Mesenchymal stem cell (in vitro differentiated cells and primary cell): ENCODE measurements around the gene UGP2.

Experiments
- DNase-seq: peaks from one replicate; pipeline ENCODE4 v3.0.0-alpha.2; 2013
- H2AFZ ChIP-seq: one replicate; pipeline ENCODE4 v1.6.1; 2013; ENCODE audit warnings: low read depth, mild to moderate bottlenecking, control low read depth, inconsistent platforms, low read length, moderate library complexity
- H2AK5ac ChIP-seq: 2 replicates; pipeline ENCODE4 v1.6.1; 2013; ENCODE audit warnings: low read length, moderate library complexity, mild to moderate bottlenecking, inconsistent platforms; ENCODE audit not compliant: severe bottlenecking
- H2BK120ac ChIP-seq: one replicate; pipeline ENCODE4 v1.6.1; 2013; ENCODE audit warnings: low read depth, mild to moderate bottlenecking, inconsistent platforms, low read length, moderate library complexity
- H2BK12ac ChIP-seq, 2 experiments: one replicate each; pipeline ENCODE4 v1.6.1; 2013; ENCODE audit warnings: inconsistent platforms in 2 of 2, low read length in 2 of 2, mild to moderate bottlenecking in 2 of 2, moderate library complexity in 2 of 2, control low read depth in 1 of 2
- H2BK15ac ChIP-seq: one replicate; pipeline ENCODE4 v1.6.1; 2013; ENCODE audit warnings: mild to moderate bottlenecking, low read depth, inconsistent platforms; ENCODE audit not compliant: poor library complexity, severe bottlenecking
- H2BK5ac ChIP-seq: 2 replicates; pipeline ENCODE4 v1.6.1; 2013; ENCODE audit warnings: low read depth, mild to moderate bottlenecking, low read length, control low read depth, inconsistent platforms; ENCODE audit not compliant: poor library complexity, severe bottlenecking
- H3K14ac ChIP-seq, 2 experiments: one replicate each; pipeline ENCODE4 v1.6.1; 2013; ENCODE audit warnings: inconsistent platforms in 2 of 2, low read length in 2 of 2, control low read depth in 1 of 2, mild to moderate bottlenecking in 1 of 2, moderate library complexity in 1 of 2
- H3K18ac ChIP-seq, 2 experiments: one replicate each; pipeline ENCODE4 v1.6.1; 2013; ENCODE audit warnings: inconsistent platforms in 2 of 2, low read length in 2 of 2, control low read depth in 1 of 2, low read depth in 1 of 2, mild to moderate bottlenecking in 1 of 2
- H3K23ac ChIP-seq, 2 experiments: one replicate each; pipeline ENCODE4 v1.6.1; 2013; ENCODE audit warnings: inconsistent platforms in 2 of 2, low read length in 2 of 2, mild to moderate bottlenecking in 2 of 2, moderate library complexity in 2 of 2, control low read depth in 1 of 2
- H3K27ac ChIP-seq: 2 replicates; pipeline ENCODE4 v1.5.1; 2013; ENCODE audit warnings: mild to moderate bottlenecking, moderate library complexity, low read length, control low read depth, inconsistent platforms; ENCODE audit not compliant: poor library complexity, severe bottlenecking
- H3K27me3 ChIP-seq, 2 experiments: 2 replicates each; pipeline versions ENCODE4 v1.6.1 to v1.7.0; 2013; ENCODE audit warnings: low read length in 2 of 2, mild to moderate bottlenecking in 2 of 2, moderate library complexity in 2 of 2, control low read depth in 1 of 2, inconsistent platforms in 1 of 2; ENCODE audit not compliant: control insufficient read depth in 1 of 2, insufficient read depth in 1 of 2
- H3K36me3 ChIP-seq, 2 experiments: 2 replicates each; pipeline versions ENCODE4 v1.6.1 to v1.7.0; 2013; ENCODE audit warnings: low read length in 2 of 2, control low read depth in 1 of 2, inconsistent platforms in 1 of 2, low read depth in 1 of 2, mild to moderate bottlenecking in 1 of 2; ENCODE audit not compliant: insufficient read depth in 2 of 2, control insufficient read depth in 1 of 2
- H3K4ac ChIP-seq, 2 experiments: one replicate each; pipeline ENCODE4 v1.6.1; 2013; ENCODE audit warnings: inconsistent platforms in 2 of 2, low read length in 2 of 2, mild to moderate bottlenecking in 2 of 2, moderate library complexity in 2 of 2, control low read depth in 1 of 2, low read depth in 1 of 2
- H3K4me1 ChIP-seq: 2 replicates; pipeline ENCODE4 v1.6.1; 2013; ENCODE audit warnings: low read depth, low read length, control low read depth; ENCODE audit not compliant: control insufficient read depth, insufficient read depth
- H3K4me2 ChIP-seq: 2 replicates; pipeline ENCODE4 v1.6.1; 2013; ENCODE audit warnings: low read length, mild to moderate bottlenecking, inconsistent platforms; ENCODE audit not compliant: poor library complexity, severe bottlenecking
- H3K4me3 ChIP-seq, 2 experiments: 2 replicates each; pipeline versions ENCODE4 v1.5.1 to v1.7.0; 2013; ENCODE audit warnings: low read length in 2 of 2, mild to moderate bottlenecking in 2 of 2, control low read depth in 1 of 2, low read depth in 1 of 2; ENCODE audit not compliant: insufficient read depth in 1 of 2
- H3K79me1 ChIP-seq: replicated peaks from 2 replicates; pipeline ENCODE4 v1.6.1; 2013; ENCODE audit warnings: mild to moderate bottlenecking, control low read depth, low read length, inconsistent platforms; ENCODE audit not compliant: poor library complexity, severe bottlenecking
- H3K9ac ChIP-seq: 2 replicates; pipeline ENCODE4 v1.7.0; 2013; ENCODE audit warnings: mild to moderate bottlenecking, low read length, moderate library complexity
- H3K9me3 ChIP-seq: 2 replicates; pipeline ENCODE4 v1.7.0; 2013; ENCODE audit warnings: mild to moderate bottlenecking, low read length; ENCODE audit not compliant: control insufficient read depth
- H4K8ac ChIP-seq: one replicate; pipeline ENCODE4 v1.6.1; 2013; ENCODE audit warnings: inconsistent platforms, mild to moderate bottlenecking, low read length, moderate library complexity
- H4K91ac ChIP-seq: one replicate; pipeline ENCODE4 v1.6.1; 2013; ENCODE audit warnings: mild to moderate bottlenecking, low read length, inconsistent platforms
- WGBS: methylation state at CpG from one replicate; pipeline ENCODE4 v1.1.7; 2013; ENCODE audit warnings: mixed read lengths; 5-methylcytosine and 5-hydroxymethylcytosine counted together

The UGP2 gene

DNA sequence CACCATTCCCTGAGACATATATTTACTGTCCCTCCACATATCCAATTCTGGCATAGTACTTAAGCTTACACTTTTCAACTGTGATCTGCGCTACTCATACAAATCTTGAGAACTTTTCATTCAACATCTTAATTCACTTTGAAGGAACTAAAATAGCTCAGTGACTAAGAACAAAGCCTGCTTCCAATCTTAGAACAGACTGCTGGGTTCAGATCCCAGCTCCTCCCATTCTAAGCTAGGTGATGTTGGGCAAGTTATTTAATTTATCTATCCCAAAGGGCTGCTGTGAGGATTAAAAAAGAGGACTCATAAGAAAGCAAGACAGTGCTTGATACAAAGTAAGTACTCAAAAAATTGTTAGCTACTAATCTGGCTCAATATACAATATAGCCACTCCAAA, 57.9 kb downstream of the UGP2 start:
- peaks cover 12% of the 10 kb centered on the region for H3K79me1 ChIP-seq
- H3K4me3 ChIP-seq, result no peak overlapping the region
- no peak overlapping the region for H3K4ac ChIP-seq
- H3K23ac ChIP-seq, result no peak overlapping the region
- DNase-seq, result no peak
- WGBS, result 100% methylated on average over 1 of the region's 1 CpG
- H3K9ac ChIP-seq, result no peak overlapping the region
- no peaks in the 10 kb centered on the region for H3K27me3 ChIP-seq
- no peak overlapping the region for H2BK120ac ChIP-seq
- H3K9me3 ChIP-seq, result peaks cover 40% of the 10 kb centered on the region
- H3K14ac ChIP-seq, result no peak overlapping the region
- H2BK15ac ChIP-seq, result no peak overlapping the region
- H4K8ac ChIP-seq, result no peak overlapping the region
- no peak overlapping the region for H2AFZ ChIP-seq
- no peaks in the 10 kb centered on the region for H3K4me1 ChIP-seq
- H2AK5ac ChIP-seq, result no peak overlapping the region
- no peak overlapping the region for H3K27ac ChIP-seq
- H3K4me2 ChIP-seq, result no peak overlapping the region
- H4K91ac ChIP-seq, result no peak overlapping the region
- no peak overlapping the region for H3K18ac ChIP-seq
- H2BK12ac ChIP-seq, result no peak overlapping the region
- H2BK5ac ChIP-seq, result no peak overlapping the region
- H3K36me3 ChIP-seq, result peaks cover 19 to 89% of the 10 kb centered on the region in 2 experiments

DNA sequence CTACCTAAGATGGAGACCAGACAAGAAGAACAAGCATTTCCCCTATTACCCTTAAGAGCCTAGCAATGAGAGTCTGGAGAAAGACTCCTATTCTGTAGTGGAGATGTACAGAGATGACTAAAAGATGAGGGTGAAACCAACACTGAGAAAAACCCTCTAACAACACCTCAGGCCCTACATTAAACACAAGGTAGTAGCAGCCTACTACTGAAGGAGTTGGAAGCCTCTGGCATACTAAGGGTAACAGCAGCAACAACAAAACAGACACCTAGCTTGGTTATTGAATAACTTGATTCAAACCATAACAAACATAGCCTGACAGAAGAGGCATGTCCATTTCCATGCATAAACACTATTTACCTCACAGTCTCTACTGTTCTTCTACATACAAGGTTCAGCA, 60.5 kb downstream of the UGP2 start:
- H2BK5ac ChIP-seq, result no peak overlapping the region
- H3K18ac ChIP-seq, result no peak overlapping the region
- no peak overlapping the region for H3K4ac ChIP-seq
- peaks cover 61% of the 10 kb centered on the region for H3K9me3 ChIP-seq
- H3K4me3 ChIP-seq, result peak overlapping the region in 1 of 2 experiments; percentile 8
- no peak overlapping the region for H2BK120ac ChIP-seq
- no peak overlapping the region for H3K23ac ChIP-seq
- no peak overlapping the region for H3K27ac ChIP-seq
- H2AK5ac ChIP-seq, result no peak overlapping the region
- no peak overlapping the region for H3K4me2 ChIP-seq
- H2AFZ ChIP-seq, result no peak overlapping the region
- no peak overlapping the region for H3K9ac ChIP-seq
- H2BK15ac ChIP-seq, result no peak overlapping the region
- DNase-seq, result no peak
- no peak overlapping the region for H4K91ac ChIP-seq
- H3K27me3 ChIP-seq, result no peaks in the 10 kb centered on the region
- H3K4me1 ChIP-seq, result no peaks in the 10 kb centered on the region
- peaks cover 12% of the 10 kb centered on the region for H3K79me1 ChIP-seq
- no peak overlapping the region for H3K14ac ChIP-seq
- peaks cover 19 to 83% of the 10 kb centered on the region in 2 experiments for H3K36me3 ChIP-seq
- no peak overlapping the region for H2BK12ac ChIP-seq
- H4K8ac ChIP-seq, result no peak overlapping the region

DNA sequence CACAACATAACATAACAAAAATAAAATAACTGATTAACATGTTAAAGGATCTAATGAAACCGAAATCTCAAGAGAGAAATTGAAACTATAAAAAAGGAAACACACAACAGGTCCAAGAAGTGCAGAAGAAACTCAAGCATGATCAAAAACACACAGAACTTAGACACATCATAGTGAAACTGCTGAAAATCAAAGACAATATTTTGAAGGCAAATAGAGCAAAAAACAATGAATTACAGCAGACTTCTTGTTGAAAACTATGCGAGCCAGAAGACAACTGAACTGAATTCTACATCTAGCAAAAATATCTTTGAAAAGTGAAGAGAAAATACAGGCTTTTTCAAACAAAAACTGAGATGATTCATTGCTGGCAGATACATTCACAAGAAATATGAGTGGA, 61.3 kb downstream of the UGP2 start:
- H3K4me1 ChIP-seq, result no peaks in the 10 kb centered on the region
- H3K9me3 ChIP-seq, result peaks cover 61% of the 10 kb centered on the region
- no peak overlapping the region for H3K4me2 ChIP-seq
- no peak overlapping the region for H2BK12ac ChIP-seq
- H2BK120ac ChIP-seq, result no peak overlapping the region
- H3K27me3 ChIP-seq, result no peaks in the 10 kb centered on the region
- H3K4me3 ChIP-seq, result no peak overlapping the region
- H2BK15ac ChIP-seq, result no peak overlapping the region
- H3K4ac ChIP-seq, result no peak overlapping the region
- no peak overlapping the region for H3K27ac ChIP-seq
- no peak overlapping the region for H4K8ac ChIP-seq
- WGBS, result 100% methylated on average over 1 of the region's 2 CpGs
- no peak overlapping the region for H2BK5ac ChIP-seq
- peak; percentile 17 for DNase-seq
- no peak overlapping the region for H3K23ac ChIP-seq
- H3K14ac ChIP-seq, result no peak overlapping the region
- H2AFZ ChIP-seq, result no peak overlapping the region
- peaks cover 12% of the 10 kb centered on the region for H3K79me1 ChIP-seq
- H2AK5ac ChIP-seq, result no peak overlapping the region
- H4K91ac ChIP-seq, result no peak overlapping the region
- no peak overlapping the region for H3K9ac ChIP-seq
- H3K18ac ChIP-seq, result no peak overlapping the region
- H3K36me3 ChIP-seq, result peaks cover 19 to 82% of the 10 kb centered on the region in 2 experiments

DNA sequence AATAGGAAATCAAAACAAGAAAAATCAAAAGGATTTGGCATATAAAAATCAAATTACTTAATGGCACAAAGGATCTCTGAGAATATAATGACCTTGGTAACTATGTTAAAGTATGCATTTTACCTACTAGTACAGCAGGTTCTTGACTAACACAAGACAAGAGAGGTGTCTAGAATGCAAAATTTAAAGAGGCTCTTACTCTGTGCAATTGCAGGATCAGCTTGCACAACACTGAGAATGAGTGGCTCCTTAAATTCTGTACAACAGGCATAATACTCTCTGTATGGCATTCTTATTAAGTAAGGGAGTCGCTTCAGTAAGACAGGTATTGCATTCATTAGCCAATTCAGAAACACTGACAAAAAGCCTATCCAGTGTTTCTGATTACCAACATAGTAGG, 72.6 kb downstream of the UGP2 start:
- no peak overlapping the region for H3K4me3 ChIP-seq
- H3K36me3 ChIP-seq, result peaks cover 2 to 93% of the 10 kb centered on the region in 2 experiments
- no peak overlapping the region for H3K27ac ChIP-seq
- H4K91ac ChIP-seq, result no peak overlapping the region
- H3K9me3 ChIP-seq, result no peaks in the 10 kb centered on the region
- H2BK5ac ChIP-seq, result no peak overlapping the region
- no peak overlapping the region for H3K9ac ChIP-seq
- H4K8ac ChIP-seq, result no peak overlapping the region
- no peak overlapping the region for H3K23ac ChIP-seq
- H2AK5ac ChIP-seq, result no peak overlapping the region
- no peak overlapping the region for H2AFZ ChIP-seq
- H2BK12ac ChIP-seq, result no peak overlapping the region
- no peak overlapping the region for H3K18ac ChIP-seq
- H3K79me1 ChIP-seq, result peaks cover 4% of the 10 kb centered on the region
- no peak overlapping the region for H3K4me2 ChIP-seq
- H2BK120ac ChIP-seq, result no peak overlapping the region
- H2BK15ac ChIP-seq, result no peak overlapping the region
- 100% methylated on average over 1 of the region's 1 CpG for WGBS
- DNase-seq, result no peak
- H3K4ac ChIP-seq, result no peak overlapping the region
- no peaks in the 10 kb centered on the region for H3K27me3 ChIP-seq
- H3K14ac ChIP-seq, result no peak overlapping the region
- H3K4me1 ChIP-seq, result no peaks in the 10 kb centered on the region
